Kidney tubule cell (primary cell): ENCODE results near the gene ZNF773.
"Not testable (repeated sequence)": the region's sequence is repeated elsewhere in the genome, so short reads cannot be mapped to it uniquely, and the experiment has no call there.

Experiments
- DNase-seq: peaks from one replicate; pipeline ENCODE4 v3.0.0-alpha.2; 2018; ENCODE audit warnings: low spot score

Gene ZNF773

GRCh38 chr19:57499680-57500395 lies at the start of gene ZNF773:
ZNF773 (plus strand) TSS chr19:57499938; CDS start chr19:57500081, 143 bp downstream.
- peak; percentile 94 for DNase-seq

- no peak for DNase-seq
These were observed 47.4 kb upstream of the ZNF773 start for GRCh38 chr19:57452307-57452706.

GRCh38 chr19:57465680-57466381 lies 33.9 kb upstream of the ZNF773 start:
- DNase-seq, result peak; percentile 35

GRCh38 chr19:57466489-57466888 lies 33.2 kb upstream of the ZNF773 start:
- no peak for DNase-seq

GRCh38 chr19:57473646-57474045 lies 26.1 kb upstream of the ZNF773 start:
- DNase-seq, result no peak

GRCh38 chr19:57477191-57478008 lies 22.3 kb upstream of the ZNF773 start, which contains the start of gene ZNF772:
ZNF772 (minus strand) TSS chr19:57477566; CDS start chr19:57477309, 257 bp downstream.
- DNase-seq, result peak; percentile 91

- peak; percentile 93 for DNase-seq
These were observed 12.1 kb upstream of the ZNF773 start, which contains the start of gene ZNF419 for GRCh38 chr19:57487477-57488298. ZNF419 (plus strand) TSS chr19:57487750; CDS start chr19:57487951, 201 bp downstream.

GRCh38 chr19:57488299-57488644 lies 11.5 kb upstream of the ZNF773 start:
- not testable (repeated sequence) for DNase-seq

- not testable (repeated sequence) for DNase-seq
These were observed 432 bp upstream of the ZNF773 start for GRCh38 chr19:57499332-57499679.

GRCh38 chr19:57500400-57500799 lies 662 bp downstream of the ZNF773 start:
- DNase-seq, result peak; percentile 18

GRCh38 chr19:57506163-57506562 lies 6.4 kb downstream of the ZNF773 start:
- no peak for DNase-seq

- DNase-seq, result no peak
These were observed 11.7 kb downstream of the ZNF773 start for GRCh38 chr19:57511484-57511883.

- DNase-seq, result no peak
These were observed 13.1 kb downstream of the ZNF773 start for GRCh38 chr19:57512845-57513244.

GRCh38 chr19:57515255-57515654 lies 15.5 kb downstream of the ZNF773 start:
- no peak for DNase-seq

- DNase-seq, result not testable (repeated sequence)
These were observed 18.3 kb downstream of the ZNF773 start for GRCh38 chr19:57518021-57518420.

GRCh38 chr19:57527136-57527881 lies 27.6 kb downstream of the ZNF773 start, which contains the start of gene ZNF549:
ZNF549 (plus strand) TSS chr19:57527356; CDS start chr19:57527574, 218 bp downstream.
- DNase-seq, result peak; percentile 91

- DNase-seq, result no peak
These were observed 38.3 kb downstream of the ZNF773 start for GRCh38 chr19:57537953-57538547.

GRCh38 chr19:57546513-57546912 lies 46.8 kb downstream of the ZNF773 start:
- no peak for DNase-seq

GRCh38 chr19:57552432-57552831 lies 52.7 kb downstream of the ZNF773 start:
- DNase-seq, result no peak

GRCh38 chr19:57557659-57558058 lies 57.9 kb downstream of the ZNF773 start:
- no peak for DNase-seq
